AML-193 (cell line): Measurements from ENCODE around the gene DCLK1.

ENCODE experiments used
- DNase-seq, 2 experiments: peaks; one replicate each; lab custom pipeline; 2025; lab: John Stamatoyannopoulos, UW

DCLK1 gene

DNA sequence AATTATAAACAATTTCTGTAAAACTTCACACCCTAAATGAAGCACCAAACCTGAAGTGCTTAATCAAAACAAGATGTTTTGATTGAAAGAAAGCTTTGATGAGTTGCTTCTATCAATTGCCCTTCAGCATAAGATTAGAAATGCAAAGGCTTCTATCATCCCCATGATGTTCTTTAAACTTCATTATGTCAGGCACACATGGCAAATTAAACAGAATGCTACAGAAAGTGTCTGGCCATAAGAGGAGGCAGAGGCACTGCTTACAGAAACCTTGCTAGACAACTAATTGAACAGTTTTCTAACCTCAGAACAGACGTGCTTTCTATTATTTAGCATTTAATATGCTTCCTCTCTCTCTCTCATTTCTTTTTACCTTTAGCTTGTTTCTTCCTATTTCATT lies 228.1 kb downstream of the DCLK1 start:
- DNase-seq = no peak

DNA sequence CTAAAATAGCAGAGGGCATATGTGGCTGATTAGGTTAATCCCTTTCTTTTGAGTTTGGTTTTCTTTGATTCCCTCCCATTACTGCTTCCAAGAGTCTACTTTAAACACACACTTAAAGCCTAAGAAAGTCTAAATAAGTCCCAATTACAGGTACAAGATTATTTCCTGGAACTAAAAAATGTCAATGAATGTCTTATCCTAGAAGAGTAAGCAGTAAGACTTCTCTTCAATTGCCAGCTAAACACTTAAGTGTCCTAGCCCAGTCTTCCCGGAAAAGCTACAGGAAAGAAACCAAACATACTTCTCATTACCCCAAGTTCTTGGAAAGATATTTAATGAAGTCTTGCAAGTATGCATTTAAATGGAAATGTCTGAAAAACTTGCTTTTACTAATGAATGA lies 233.1 kb downstream of the DCLK1 start:
- no peak for DNase-seq

DNA sequence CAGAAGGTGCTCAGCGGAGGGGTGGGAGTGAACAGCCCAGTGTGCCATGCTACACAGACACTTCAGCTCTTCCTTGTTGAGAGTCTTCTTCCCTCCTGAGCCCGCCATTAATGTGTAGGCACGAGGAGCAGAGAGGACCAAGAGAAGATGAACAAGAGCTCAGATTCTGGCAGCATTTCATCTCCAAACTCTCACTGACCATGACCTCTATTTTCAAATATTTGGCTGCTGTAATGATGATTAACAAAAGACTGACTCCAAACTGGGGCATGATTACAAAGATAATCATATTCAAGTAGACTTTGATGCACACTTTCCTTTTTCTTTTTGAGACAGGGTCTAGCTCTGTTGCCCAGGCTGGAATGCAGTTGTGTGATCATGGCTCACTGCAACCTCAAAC lies 236.5 kb downstream of the DCLK1 start:
- no peak for DNase-seq

DNA sequence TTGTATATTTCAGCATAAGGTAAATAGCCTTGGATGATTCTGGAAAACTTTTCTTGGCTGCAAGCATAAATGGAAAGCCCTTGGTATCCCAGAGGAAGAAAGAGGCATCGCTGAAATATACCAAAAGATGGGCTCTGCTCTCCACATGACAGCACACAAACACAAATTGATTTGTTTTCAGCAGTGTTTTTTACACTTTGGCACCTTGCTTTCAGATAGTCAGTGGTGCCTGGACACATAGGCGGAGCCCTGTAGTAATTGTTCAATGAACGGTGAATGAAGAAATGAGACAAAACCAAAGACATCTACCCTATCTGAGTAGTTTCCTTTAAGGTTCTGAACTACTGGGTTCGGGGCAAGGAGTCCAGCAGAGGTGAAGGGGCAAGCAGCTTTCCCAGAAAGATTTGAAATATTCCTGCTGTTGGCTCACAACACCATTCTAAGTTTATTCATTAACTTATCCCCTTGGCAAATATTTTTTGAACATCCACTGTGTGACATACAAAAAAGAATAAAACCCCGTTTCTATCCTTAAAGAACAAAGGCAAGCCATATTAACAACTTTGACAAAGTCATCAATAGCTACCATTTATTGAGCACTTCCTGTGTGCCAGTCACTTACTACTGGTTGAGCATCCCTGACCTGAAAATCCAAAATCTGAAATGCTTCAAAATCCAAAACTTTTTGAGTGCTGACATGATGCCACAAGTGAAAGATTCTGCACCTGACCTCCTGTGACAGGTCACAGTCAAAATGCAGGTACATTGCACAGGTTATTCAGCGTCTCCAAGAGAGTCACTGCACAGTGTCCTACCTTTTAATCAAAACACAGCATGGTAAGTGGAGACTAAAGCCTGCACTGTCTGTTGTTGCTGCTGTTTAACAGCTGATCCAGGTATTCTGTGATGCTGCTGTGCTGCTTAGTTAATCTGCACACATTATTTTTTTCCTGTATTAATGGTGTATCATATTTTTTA lies 238.1 kb downstream of the DCLK1 start:
- DNase-seq = no peak

DNA sequence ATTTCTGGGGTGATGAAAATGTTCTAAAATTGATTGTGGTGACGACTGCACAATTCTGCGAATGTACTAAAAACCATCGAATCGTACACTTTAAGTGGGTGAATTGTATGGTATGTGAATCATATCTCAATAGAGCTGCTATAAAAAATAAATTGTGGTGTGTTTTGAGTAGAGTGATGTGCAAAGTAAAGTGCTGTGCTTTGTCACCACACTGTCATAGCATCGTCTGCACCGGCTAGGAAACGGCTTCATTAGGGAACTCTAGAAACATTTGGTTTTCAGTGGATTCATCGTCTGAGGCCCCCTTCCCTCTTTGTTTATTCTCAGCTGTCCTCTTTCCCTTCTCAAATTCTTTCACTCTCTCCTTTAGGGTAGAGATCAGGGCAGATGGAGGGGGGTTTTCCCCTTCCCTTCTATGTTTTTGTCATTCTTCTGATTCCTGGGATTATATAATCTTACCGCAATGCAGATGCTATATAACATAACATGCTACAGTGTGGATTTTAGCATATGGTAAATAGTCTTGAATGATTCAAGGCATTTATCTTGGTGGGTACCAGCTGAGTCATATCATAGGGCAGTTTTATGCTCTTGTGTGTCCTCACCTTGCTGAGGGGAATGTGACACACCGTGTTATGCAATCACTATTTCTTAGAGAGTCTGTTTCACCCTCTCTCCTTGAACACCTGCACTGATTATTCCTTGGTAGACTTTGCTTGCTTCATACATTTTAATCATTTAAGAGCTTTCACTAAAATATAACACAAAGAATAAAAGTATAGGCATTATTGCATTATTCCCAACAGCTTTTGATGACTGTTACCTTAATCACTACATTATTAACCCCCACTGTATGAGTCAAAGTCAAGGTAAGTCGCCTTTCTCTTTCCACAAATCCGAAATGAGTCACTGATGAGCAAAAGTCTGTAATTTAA lies 239.4 kb downstream of the DCLK1 start:
- no peak for DNase-seq

DNA sequence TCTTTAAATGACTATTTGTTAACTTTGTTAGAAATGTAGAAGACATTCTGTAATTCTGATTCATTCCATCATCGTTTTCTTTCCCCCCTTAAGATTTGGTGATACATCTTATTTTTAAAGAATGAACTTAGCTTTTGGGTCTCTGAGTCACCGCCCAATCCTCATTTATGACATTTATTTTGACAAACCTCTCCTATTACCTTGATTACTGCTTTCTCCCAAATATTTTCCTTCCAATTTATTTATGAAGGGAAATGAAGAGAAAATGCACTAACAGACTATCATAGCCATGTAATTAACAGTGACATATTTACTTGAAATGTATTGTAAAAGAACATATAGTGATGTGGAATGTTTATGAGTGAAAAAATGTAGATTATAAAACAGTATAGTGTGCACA lies 241.6 kb downstream of the DCLK1 start:
- no peak for DNase-seq

DNA sequence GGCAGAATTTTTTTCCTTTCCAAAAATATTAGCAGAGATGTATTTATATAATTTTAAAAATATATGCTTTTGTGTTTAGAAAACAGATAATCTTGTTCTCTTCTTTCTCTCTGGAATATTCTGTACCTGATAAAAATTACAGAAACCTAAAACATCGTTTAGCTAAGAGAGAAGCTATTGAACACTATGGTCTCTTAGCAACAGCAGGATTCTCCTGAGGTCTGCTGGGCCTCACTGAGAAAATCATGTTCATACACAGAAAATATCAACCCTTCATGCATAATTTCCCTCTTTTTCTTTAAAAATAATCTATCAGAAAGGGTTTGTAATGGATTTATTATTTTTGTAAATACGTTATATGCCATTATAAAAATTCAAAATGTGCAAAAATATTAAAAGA lies 242.2 kb downstream of the DCLK1 start:
- DNase-seq = no peak

DNA sequence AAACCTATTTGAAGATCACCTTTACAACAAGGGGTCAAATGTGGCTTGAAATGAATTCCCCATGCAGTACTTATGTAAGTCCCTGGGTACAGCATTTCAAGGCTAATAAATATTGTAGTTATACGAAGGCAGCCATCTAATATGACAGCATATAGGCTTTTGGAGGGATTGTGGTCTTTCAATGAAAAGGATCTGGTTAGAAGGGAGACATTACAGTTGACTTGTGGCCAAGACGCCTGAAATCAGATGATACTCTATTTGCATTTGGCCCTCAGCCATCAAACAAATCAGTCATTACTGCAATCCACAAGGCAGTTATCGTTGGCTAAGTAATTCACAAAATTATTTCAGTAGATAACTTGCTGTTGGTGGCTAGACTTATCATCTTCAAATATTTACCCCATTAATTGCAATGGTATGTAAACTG lies 242.7 kb downstream of the DCLK1 start:
- no peak for DNase-seq

DNA sequence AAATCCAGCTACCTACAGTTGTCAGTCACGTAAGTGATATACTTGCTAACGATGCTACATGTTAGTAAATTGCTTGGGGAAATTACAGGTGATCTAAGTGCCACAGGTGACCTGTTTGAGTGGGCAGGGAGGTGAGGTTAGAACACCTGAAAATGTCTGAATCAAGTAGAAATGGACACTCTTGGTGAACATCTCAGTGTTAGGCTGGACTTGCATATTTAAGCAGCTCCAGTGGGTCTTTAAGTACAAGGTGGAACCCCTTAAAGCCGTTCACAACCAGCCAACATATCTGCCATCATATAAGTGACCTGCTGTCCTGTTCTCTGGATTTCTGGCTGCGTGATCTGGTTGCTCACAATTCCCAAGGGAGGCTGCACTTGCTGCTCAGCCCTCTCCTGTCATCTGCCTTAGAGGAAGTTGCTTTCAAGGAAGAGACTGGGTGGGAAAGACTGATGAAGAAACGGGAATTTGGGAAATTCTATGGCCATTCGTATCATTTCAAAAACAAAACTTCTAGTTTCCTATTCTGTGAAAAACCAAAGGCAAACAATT lies 244.0 kb downstream of the DCLK1 start:
- DNase-seq = no peak

DNA sequence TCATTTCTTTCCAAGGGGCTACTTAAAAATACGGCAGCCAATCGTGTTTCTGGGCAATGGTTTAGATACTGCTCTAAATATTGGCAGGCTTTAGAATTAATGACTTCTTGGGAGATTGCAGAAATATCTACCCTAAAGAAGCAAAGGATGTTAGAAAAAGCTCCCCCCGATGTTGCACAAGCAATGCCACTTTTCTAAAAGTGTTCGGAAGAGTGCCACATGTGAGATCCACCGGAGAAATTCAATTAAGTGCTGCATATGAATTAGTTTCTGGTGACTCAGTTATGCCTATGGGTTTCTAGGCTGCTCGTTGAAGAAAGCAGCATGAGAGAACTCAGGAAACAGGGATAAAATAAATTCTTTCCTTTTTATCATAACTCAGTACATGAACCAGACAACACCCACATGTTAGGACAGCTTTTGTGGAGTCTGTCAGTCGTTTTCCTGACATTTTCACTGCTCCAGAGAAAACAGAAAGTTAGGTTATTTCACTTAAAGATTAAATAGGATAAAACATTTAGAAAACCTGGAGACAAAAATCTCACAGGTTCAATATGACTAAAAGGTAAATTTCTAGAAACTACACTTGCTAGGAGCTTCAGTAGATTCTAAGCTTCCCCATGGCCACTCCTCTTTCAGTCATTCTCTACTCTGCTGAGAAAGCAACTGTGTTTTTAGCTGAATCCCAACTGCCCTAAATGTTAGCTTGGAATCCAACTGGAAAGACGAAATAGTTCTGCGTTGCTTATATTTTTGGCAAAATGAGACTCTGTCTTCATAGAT lies 244.7 kb downstream of the DCLK1 start:
- no peak for DNase-seq

DNA sequence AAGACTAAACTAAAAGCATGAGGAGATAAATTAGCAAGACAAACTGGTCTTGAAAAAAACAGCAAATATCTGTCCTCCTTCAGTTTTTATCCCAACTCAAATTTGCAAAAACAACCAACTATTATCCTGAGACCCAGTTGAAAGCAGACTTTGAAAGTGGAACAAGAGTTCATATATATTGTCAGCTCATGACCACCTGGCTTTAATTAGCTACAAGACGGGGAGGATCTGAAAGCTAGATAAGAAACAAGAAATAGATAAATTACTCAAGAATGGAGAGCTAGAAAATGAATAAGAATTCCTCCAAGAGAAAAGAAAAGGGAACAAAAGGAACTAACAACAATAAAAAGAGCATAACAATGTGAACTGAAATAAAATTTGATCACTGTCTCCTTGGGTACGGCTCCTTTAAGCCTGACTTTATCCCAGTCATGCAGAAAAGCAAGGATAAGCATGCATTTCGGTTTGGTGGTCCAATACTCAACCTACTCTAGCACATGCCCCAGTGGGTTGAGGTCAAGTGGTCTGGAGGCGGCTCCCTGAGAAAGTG lies 246.9 kb downstream of the DCLK1 start:
- DNase-seq = no peak

DNA sequence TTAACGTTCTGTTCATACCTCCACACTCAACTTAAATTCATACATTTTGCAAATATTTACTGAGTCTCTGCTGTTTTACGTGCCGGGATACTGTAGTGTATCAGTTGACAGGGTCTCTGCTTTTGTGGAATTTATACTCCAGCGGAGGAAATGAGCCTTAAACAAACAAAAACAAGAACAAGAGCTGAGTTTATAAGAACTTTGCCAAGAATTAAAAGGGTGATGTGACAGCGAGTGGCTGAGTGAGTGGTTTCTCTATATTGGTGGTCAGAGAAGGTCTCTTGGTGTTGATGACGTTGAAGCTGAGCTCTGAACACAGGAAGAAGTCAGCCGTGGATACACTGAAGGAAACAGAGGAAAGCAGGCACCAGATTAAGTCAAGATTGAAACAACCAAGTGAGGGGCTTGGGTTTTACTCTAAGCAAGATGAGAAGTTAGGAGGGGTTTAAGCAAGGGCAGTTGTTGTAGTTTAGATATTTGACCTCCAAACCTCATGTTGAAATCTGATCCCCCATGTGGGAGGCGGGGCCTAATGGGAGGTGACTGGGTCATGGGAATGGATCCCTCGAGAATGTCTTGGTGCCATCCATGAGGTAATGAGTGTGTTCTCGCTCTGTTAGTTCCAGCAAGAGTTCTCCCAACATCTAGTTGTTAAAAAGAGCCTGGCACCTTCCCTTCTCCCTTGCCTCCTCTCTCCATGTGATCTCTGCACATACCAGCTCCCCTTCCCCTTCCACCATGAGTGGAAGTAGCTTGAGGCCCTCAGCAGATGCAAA lies 248.3 kb downstream of the DCLK1 start:
- DNase-seq = no peak

DNA sequence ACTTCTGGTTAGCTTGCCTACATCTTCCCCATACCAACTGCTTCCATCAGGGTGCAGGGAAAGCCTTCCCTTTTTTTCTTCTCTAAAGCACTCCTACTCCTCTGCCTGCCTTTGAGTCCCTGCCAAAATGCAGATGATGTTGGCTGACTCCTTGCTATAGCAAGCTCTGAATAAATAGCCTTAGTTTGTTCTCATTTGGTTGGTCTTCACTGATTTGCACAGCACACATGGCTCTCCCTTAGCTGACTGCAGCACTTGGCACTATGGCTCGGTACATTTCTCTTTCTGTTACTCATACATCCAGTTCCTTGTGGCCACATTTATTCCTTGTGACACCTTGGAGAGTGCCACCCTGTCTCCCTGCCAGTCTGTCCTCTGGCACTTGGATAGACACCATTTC lies 249.8 kb downstream of the DCLK1 start:
- no peak for DNase-seq

DNA sequence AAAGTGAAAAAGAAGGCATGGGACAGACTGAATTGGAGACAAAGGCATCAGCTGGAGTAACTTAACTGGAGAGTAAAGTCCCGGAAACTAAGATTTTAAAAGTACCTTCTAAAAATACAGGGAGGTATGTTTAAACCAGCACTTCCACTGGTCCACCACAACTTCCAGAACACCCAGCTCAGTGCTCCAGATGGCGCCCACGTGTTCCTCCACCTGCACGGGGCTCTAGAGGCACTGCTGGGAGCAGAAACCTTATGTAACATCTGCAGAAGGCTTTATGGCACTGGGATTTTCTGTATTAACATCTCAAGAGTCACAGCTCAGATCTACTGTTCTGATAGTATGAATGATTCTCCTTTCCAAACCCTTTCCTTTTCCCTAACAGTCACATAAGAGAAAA lies 252.1 kb downstream of the DCLK1 start:
- no peak for DNase-seq

DNA sequence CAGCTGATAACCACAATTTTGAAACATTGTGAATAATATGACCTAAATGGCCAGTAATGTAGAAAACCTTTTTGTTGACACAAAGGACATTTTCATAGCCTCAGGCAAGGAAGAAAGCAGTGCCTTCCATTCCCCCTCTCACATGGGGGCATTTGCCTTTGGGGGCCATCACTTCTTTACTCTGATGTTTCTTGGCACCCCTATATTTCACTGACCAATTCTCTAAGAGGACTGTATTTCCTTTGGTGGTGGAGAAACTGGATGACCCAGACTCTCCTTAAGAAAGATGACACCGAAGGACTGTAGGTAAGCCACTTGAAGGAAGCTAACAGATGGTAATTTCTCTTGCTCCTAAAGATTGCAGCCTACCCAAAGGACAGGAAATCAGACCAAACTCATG lies 254.6 kb downstream of the DCLK1 start:
- DNase-seq = no peak

DNA sequence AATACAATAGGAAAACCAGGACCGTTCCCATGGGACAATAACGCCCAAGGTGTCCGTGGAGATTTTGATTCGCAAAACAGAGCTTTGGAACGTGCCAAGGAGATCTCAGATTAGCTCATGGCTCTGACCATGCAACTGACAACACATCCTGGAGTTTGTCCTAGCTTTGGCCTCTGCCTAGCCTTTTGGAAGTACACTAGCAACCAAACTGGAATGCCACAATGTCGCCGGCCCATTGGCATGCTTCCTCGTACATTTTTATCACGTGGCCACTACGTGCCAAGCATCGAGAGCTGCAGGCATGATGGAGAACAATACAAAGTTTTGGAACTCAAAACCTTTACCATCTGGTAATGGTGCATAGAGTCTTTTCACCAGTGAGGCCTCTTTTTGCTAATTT lies 256.5 kb downstream of the DCLK1 start:
- DNase-seq = no peak

DNA sequence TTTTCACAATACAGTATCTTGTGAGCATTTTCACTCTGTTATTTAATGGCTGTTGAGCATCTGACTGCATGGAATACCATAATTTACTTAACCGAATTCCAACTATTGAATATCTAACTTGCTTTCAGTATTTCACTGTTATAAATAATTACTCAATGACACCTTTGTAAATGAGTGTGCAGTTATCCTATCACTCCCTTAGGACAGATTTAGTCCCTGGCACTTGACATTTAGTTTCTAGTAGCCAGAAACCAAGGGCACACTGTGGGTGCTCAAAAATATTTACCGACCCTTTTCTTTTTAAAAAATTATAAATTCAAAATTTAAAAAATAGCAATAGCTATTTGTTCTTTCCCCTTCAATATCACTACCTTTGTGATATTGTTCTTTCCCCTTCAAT lies 258.8 kb downstream of the DCLK1 start:
- no peak for DNase-seq

DNA sequence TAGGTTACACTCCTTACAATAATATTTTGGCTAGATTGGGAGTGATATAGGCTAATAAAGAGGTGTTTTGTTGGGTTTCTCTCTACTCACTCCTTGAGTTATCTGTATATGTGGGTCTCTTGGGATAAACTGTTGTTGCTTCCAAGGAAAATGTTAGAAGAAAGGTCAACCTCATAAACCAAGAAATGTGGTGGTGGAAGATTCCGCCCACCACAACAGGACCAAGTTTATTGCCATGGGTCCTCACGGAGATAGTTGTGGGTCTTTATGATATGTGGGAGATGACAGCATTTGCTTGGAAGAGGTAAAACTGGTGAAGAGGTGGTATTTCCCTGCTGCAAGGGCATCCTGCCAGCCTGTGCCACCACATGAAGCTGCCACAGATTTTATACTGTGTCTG lies 259.6 kb downstream of the DCLK1 start:
- no peak for DNase-seq

DNA sequence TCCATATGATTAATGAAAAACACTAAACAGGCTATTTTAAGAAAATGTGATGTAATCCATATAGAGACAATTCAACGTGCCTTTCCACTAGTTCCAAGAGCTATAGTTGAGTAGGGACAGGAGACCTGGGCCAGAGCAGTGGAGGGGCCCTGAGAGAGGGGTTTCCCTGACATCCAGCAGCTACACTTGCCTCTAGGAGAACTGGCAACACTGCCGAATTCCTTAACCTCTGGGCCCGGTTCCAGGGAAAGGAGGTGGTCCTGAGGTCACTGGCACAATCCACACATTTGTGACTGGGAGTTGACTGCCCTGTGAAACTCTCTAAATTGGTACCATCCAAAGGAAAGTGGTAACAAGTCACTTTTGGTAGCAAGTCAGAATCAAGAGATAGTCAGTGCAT lies 264.4 kb downstream of the DCLK1 start:
- DNase-seq = no peak

DNA sequence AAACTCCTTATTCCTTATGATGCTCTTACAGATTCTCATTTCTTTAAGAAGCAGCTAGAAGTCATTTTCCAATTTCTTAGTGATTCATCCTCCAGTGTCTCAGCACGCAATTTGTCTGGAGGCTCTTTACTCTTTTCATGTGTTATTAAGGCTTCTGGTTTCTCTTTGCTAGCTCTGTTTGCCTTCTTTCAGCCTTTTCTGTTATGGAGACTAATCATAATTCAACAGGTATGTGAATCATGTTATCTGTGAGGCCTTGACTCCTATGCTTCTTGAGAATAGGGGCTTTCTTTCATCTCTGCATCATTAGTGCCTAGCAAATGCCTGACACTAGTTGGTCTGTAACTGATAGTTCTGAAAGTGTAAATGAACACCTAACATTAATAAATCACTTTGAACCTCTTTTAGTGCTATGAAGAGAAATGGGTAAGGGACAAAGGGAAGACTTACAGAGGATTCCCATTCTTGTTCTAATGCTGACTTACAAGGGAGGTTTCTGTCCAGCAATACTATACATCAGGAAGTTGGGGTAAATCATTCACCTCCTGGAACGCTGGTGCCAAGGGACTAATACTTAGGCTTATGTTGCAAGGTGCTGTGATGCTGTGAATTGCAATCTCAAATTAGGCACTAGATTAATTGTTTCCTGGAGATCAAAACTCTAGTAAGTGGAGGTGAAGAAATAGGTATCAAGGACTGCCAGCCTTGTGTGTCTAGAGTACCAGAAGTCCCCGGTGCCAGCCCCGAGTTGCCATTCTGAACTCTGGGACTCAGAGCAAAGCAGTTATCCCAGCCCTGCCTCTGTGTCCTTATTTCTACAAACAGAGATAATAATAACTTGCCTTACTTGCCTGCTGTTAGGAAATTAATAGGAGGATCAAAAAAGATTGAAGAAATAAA lies 265.6 kb downstream of the DCLK1 start:
- no peak for DNase-seq
